Suprapubic skin (tissue), 4 donors: Measurements from ENCODE around the gene GK. TPM values are rescaled to one million over a fixed set of nuclear protein-coding genes. Genes with fewer than 3 reads are reported as not detected.
"Not testable (repeated sequence)": the region's sequence is repeated elsewhere in the genome, so short reads cannot be mapped to it uniquely, and the experiment has no call there.

Source experiments
- DNase-seq, 2 donors: peaks; one replicate each; pipeline ENCODE4 v3.0.0-alpha.2; 2019; ENCODE audit warnings: low spot score in 2 of 2
- H3K27ac ChIP-seq: fragments of 200-600 bp; sonication (generic); one replicate; pipeline ENCODE4 v1.5.1; 2019
- H3K27me3 ChIP-seq: fragments of 200-600 bp; sonication (generic); one replicate; pipeline ENCODE4 v1.5.1; 2019
- H3K36me3 ChIP-seq: fragments of 200-600 bp; sonication (generic); one replicate; pipeline ENCODE4 v1.5.1; 2019
- H3K4me1 ChIP-seq: fragments of 200-600 bp; sonication (generic); one replicate; pipeline ENCODE4 v1.5.1; 2019
- H3K4me3 ChIP-seq: fragments of 200-600 bp; sonication (generic); one replicate; pipeline ENCODE4 v1.5.1; 2019; ENCODE audit warnings: mild to moderate bottlenecking
- H3K9me3 ChIP-seq: fragments of 200-600 bp; sonication (generic); one replicate; pipeline ENCODE4 v1.5.1; 2019
- EP300 ChIP-seq: sonication (generic); formaldehyde crosslinking; IDR thresholded peaks from one replicate; pipeline ENCODE4 v1.6.1; 2017; ENCODE audit warnings: antibody characterized with exemption
- POLR2A ChIP-seq, 2 donors: fragments of 450-650 bp; IDR thresholded peaks; one replicate each; pipeline ENCODE4 v1.6.1; 2017; ENCODE audit warnings: antibody characterized with exemption in 2 of 2, mild to moderate bottlenecking in 2 of 2, moderate library complexity in 2 of 2
- POLR2AphosphoS5 ChIP-seq, 3 donors: sonication (generic); formaldehyde crosslinking; IDR thresholded peaks; one replicate each; pipeline ENCODE4 v1.6.1; 2017; ENCODE audit warnings: antibody characterized with exemption in 3 of 3
- whole genome bisulfite sequencing: methylation state at CpG from one replicate; pipeline ENCODE4 v1.1.5; 2018; 5-methylcytosine and 5-hydroxymethylcytosine counted together
- total RNA-seq, 4 donors: library from RNA; depleted of rRNA; stranded (reverse); fragments of >200 nt; gene quantifications; one replicate each; pipeline ENCODE4 v1.1.0, GENCODE V29; 2016
- TF ChIP-seq, protein P1 (sequence below), 2 donors: fragments of 200-600 bp in 1 of 2; fragments of 450-650 bp in 1 of 2; sonication (generic) in 1 of 2; IDR thresholded peaks; one replicate each; pipeline ENCODE4 v1.5.1; 2016 to 2019; ENCODE audit warnings: antibody characterized with exemption in 2 of 2, mild to moderate bottlenecking in 1 of 2, moderate library complexity in 1 of 2

The GK gene
- total RNA-seq, 4 donors from 2014 or later, result 6.2 to 10.1 (median 8.8) TPM

DNA sequence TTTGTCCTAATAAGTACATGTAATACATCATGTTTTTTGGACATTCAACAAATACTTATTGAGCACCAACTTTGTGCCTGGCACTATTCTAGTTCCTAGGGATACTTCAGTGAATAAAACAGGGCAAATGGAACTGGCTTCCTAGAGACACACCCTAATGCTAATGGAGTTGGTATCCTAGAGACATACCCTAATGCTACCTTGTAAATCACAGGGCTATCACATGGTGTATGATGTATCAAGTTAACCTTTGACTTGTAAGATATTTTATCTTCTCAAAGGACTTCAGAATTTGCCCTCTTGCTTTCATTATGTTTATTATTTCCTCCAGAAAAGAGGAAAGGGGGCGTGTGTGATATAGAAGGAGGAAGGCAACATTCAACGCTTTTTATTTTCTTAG lies 10.1 kb downstream of the GK start:
- TF ChIP-seq, protein P1, sequence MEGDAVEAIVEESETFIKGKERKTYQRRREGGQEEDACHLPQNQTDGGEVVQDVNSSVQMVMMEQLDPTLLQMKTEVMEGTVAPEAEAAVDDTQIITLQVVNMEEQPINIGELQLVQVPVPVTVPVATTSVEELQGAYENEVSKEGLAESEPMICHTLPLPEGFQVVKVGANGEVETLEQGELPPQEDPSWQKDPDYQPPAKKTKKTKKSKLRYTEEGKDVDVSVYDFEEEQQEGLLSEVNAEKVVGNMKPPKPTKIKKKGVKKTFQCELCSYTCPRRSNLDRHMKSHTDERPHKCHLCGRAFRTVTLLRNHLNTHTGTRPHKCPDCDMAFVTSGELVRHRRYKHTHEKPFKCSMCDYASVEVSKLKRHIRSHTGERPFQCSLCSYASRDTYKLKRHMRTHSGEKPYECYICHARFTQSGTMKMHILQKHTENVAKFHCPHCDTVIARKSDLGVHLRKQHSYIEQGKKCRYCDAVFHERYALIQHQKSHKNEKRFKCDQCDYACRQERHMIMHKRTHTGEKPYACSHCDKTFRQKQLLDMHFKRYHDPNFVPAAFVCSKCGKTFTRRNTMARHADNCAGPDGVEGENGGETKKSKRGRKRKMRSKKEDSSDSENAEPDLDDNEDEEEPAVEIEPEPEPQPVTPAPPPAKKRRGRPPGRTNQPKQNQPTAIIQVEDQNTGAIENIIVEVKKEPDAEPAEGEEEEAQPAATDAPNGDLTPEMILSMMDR (IDR thresholded peaks at IDR 0.05), result no peak
- TF ChIP-seq POLR2A (IDR thresholded peaks at IDR 0.05) (no peak), POLR2AphosphoS5 (IDR thresholded peaks at IDR 0.05) (no peak), EP300 (no peak)
- H3K36me3 ChIP-seq, result no peaks in the 10 kb centered on the region
- no peaks in the 10 kb centered on the region for H3K27me3 ChIP-seq
- no peak overlapping the region for H3K27ac ChIP-seq
- no peak overlapping the region for H3K4me3 ChIP-seq
- DNase-seq, result no peak
- H3K4me1 ChIP-seq, result no peaks in the 10 kb centered on the region
- H3K9me3 ChIP-seq, result no peaks in the 10 kb centered on the region
- WGBS, result 69% methylated on average over 2 of the region's 2 CpGs

DNA sequence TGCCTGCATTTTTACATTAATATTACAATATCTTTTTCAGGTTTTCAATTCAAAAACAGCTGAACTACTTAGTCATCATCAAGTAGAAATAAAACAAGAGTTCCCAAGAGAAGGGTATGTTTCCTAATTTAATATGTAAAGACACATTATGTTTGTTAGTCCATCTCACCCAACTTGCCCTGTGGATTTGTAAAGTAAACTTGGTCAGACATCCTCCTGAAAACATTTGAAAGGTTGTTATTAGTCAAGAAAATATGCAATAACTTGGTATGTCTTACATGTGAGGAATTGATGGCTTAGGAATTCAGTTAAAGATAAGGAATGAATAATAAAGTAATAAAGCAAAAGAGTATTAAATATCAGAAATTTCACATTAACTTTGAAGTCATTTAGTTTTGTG lies 12.2 kb downstream of the GK start:
- TF ChIP-seq, protein P1 (IDR thresholded peaks at IDR 0.05), result no peak
- TF ChIP-seq EP300 (no peak), POLR2AphosphoS5 (IDR thresholded peaks at IDR 0.05) (no peak)
- no peak for DNase-seq
- H3K36me3 ChIP-seq, result no peaks in the 10 kb centered on the region
- no peak overlapping the region for H3K27ac ChIP-seq
- H3K4me3 ChIP-seq, result no peak overlapping the region
- no peaks in the 10 kb centered on the region for H3K4me1 ChIP-seq
- no peaks in the 10 kb centered on the region for H3K9me3 ChIP-seq
- H3K27me3 ChIP-seq, result no peaks in the 10 kb centered on the region

DNA sequence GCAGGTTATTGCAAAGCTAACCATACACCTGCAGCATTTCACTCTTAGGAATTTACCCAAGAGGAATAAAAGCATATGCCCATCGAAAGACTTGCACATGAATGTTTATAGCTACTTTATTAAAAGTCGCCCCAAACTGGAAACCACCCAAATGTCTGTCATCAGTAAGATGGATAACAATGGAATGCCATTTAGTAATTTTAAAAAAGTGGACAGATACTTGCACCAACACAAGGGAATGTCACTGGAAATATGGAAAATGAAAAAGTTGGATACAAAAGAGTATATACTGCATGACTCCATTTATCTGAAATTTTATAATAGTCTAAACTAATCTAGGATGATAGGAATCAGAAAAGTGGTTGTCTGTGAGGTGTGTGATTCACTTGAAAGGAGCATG lies 12.9 kb downstream of the GK start:
- WGBS, result 77% methylated on average over 2 of the region's 2 CpGs
- no peaks in the 10 kb centered on the region for H3K27me3 ChIP-seq
- no peaks in the 10 kb centered on the region for H3K36me3 ChIP-seq
- H3K4me1 ChIP-seq, result no peaks in the 10 kb centered on the region
- H3K4me3 ChIP-seq, result no peak overlapping the region
- no peaks in the 10 kb centered on the region for H3K9me3 ChIP-seq
- DNase-seq, result no peak
- TF ChIP-seq, protein P1 (IDR thresholded peaks at IDR 0.05), result no peak
- TF ChIP-seq POLR2AphosphoS5 (IDR thresholded peaks at IDR 0.05), result no peak
- TF ChIP-seq POLR2A (IDR thresholded peaks at IDR 0.05), result no peak
- TF ChIP-seq EP300, result no peak
- H3K27ac ChIP-seq, result no peak overlapping the region

DNA sequence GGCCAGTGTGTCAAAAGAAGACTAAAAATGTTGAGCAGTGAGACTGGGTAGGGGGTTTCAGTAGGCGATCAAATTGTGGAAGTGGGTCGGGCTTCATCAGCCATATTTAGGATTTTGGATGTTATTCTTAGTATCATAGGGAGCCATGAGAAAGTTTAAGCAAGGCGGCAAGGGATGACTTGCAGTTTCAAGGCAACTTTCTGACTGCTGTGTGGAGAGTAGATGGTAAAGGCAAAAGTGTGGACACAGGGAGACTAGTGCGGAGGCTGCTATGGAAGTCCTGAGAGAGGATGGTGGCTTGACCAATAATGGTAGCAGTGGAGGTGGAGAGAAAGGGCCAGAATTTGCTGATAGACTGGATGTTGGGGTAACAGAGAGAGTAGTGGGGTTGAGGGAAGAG lies 15.4 kb downstream of the GK start:
- no peaks in the 10 kb centered on the region for H3K27me3 ChIP-seq
- H3K4me3 ChIP-seq, result no peak overlapping the region
- TF ChIP-seq EP300 (no peak), POLR2A (IDR thresholded peaks at IDR 0.05) (no peak), POLR2AphosphoS5 (IDR thresholded peaks at IDR 0.05) (no peak)
- TF ChIP-seq, protein P1 (IDR thresholded peaks at IDR 0.05), result no peak
- H3K36me3 ChIP-seq, result no peaks in the 10 kb centered on the region
- no peak overlapping the region for H3K27ac ChIP-seq
- no peak for DNase-seq
- 87% methylated on average over 4 of the region's 4 CpGs for WGBS
- no peaks in the 10 kb centered on the region for H3K9me3 ChIP-seq
- no peaks in the 10 kb centered on the region for H3K4me1 ChIP-seq

DNA sequence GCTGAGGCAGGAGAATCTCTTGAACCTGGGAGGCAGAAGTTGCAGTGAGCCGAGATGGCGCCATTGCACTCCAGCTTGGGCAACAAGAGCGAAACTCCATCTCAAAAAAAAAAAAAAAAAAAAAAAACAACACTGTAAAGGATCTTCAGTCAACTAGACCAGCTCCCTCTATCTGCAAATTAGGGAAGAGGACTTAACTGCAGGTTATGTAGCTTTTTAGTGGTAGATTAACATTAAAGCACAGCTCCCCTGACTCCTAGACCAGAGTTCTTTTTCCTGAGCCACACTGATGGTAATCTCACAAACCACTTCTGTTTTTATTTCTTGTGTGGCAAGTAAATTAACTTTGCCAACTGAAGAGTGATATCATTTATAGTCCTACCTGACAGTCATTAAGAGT lies 18.0 kb downstream of the GK start:
- 62% methylated on average over 3 of the region's 3 CpGs for WGBS
- H3K9me3 ChIP-seq, H3K4me1 ChIP-seq, H3K36me3 ChIP-seq, H3K27me3 ChIP-seq, H3K27ac ChIP-seq, H3K4me3 ChIP-seq, DNase-seq: not testable (repeated sequence)

DNA sequence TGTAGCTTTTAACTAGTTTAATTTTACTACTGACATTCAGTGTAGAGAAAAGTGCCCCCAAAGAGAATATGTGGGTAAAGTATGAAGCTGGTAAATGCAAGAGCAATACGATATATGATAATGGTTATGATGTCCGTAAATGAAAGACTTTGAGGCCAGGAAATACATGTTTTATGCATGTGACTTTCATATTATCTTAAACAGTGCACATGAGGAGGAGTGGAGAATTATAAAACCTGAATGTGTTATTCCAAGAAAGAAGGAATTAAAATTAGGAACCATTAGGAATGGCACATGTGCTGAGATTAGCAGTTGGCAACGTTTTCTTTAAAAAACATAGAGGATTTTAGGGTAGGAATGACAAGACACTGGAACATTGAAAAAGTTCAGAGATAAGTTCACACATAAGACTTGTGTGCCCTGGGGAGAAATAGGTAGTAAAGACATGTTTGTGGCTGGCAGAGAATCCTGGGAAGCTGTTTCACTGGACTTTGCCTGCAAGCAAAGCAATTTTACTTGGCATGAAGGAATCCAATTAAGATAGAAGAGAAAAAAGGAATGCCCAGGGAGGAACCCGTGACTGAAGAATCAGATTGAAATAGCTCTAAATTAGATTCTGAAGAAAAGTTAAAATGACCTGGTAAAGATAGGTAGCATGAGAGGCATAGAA lies 20.0 kb downstream of the GK start:
- WGBS, result 47% methylated on average over 4 of the region's 4 CpGs
- H3K27me3 ChIP-seq, result no peaks in the 10 kb centered on the region
- H3K4me3 ChIP-seq, result no peak overlapping the region
- TF ChIP-seq EP300 (no peak), POLR2A (IDR thresholded peaks at IDR 0.05) (no peak), POLR2AphosphoS5 (IDR thresholded peaks at IDR 0.05) (no peak)
- TF ChIP-seq, protein P1 (IDR thresholded peaks at IDR 0.05), result no peak
- H3K27ac ChIP-seq, result no peak overlapping the region
- H3K9me3 ChIP-seq, result no peaks in the 10 kb centered on the region
- H3K36me3 ChIP-seq, result no peaks in the 10 kb centered on the region
- no peak for DNase-seq
- no peaks in the 10 kb centered on the region for H3K4me1 ChIP-seq
